Kidney tubule cell (primary cell): ENCODE measurements around the gene SLC25A2.
"Not testable (repeated sequence)": the region's sequence is repeated elsewhere in the genome, so short reads cannot be mapped to it uniquely, and the experiment has no call there.

Source experiments
- DNase-seq: peaks from one replicate; pipeline ENCODE4 v3.0.0-alpha.2; 2018; ENCODE audit warnings: low spot score

Gene SLC25A2

GRCh38 chr5:141303756-141304155 lies at the start of gene SLC25A2:
Gene SLC25A2 (minus strand): TSS chr5:141304049. CDS start chr5:141303865, 184 bp downstream.
- DNase-seq = no peak

GRCh38 chr5:141351591-141351990 lies 47.7 kb upstream of the SLC25A2 start:
- DNase-seq = no peak

- DNase-seq = peak; percentile 74
Measured at GRCh38 chr5:141349917-141350619, 46.2 kb upstream of the SLC25A2 start, which contains the start of gene PCDHGB1. Gene PCDHGB1 (plus strand): TSS chr5:141350099. CDS start chr5:141350261, 162 bp downstream.

GRCh38 chr5:141346017-141346416 lies 42.2 kb upstream of the SLC25A2 start:
- not testable (repeated sequence) for DNase-seq

GRCh38 chr5:141345327-141345726 lies 41.5 kb upstream of the SLC25A2 start:
- no peak for DNase-seq

GRCh38 chr5:141343953-141344463 lies 40.2 kb upstream of the SLC25A2 start:
- no peak for DNase-seq

GRCh38 chr5:141343242-141343952 lies 39.5 kb upstream of the SLC25A2 start, which contains the start of gene PCDHGA3:
Gene PCDHGA3 (plus strand): TSS chr5:141343829. CDS start chr5:141344034, 205 bp downstream.
- DNase-seq = peak; percentile 44

GRCh38 chr5:141342773-141343172 lies 38.9 kb upstream of the SLC25A2 start:
- DNase-seq = no peak

GRCh38 chr5:141340781-141341354 lies 37.0 kb upstream of the SLC25A2 start:
- not testable (repeated sequence) for DNase-seq

- DNase-seq = peak; percentile 59
Measured at GRCh38 chr5:141338538-141339306, 34.9 kb upstream of the SLC25A2 start, which contains the start of gene PCDHGA2. Gene PCDHGA2 (plus strand): TSS chr5:141338760.

GRCh38 chr5:141332571-141332970 lies 28.7 kb upstream of the SLC25A2 start:
- not testable (repeated sequence) for DNase-seq

- peak; percentile 59 for DNase-seq
Measured at GRCh38 chr5:141330299-141331080, 26.6 kb upstream of the SLC25A2 start, which contains the start of gene PCDHGA1. Gene PCDHGA1 (plus strand): TSS chr5:141330514.

- peak; percentile 60 for DNase-seq
Measured at GRCh38 chr5:141328231-141328630, 24.4 kb upstream of the SLC25A2 start.

GRCh38 chr5:141326088-141326854 lies 22.4 kb upstream of the SLC25A2 start:
- peak; percentile 77 for DNase-seq

- DNase-seq = no peak
Measured at GRCh38 chr5:141322261-141322660, 18.4 kb upstream of the SLC25A2 start.

GRCh38 chr5:141320225-141321169 lies 16.6 kb upstream of the SLC25A2 start, which contains the start of gene TAF7:
Gene TAF7 (minus strand): TSS chr5:141320784. CDS start chr5:141320044, 740 bp downstream.
- peak; percentile 94 for DNase-seq

- no peak for DNase-seq
Measured at GRCh38 chr5:141319699-141320098, 15.8 kb upstream of the SLC25A2 start.

GRCh38 chr5:141319202-141319601 lies 15.4 kb upstream of the SLC25A2 start:
- no peak for DNase-seq

GRCh38 chr5:141316963-141317362 lies 13.1 kb upstream of the SLC25A2 start:
- not testable (repeated sequence) for DNase-seq
